ENCODE data around the gene NEMP1. TPM values are rescaled to one million over a fixed set of nuclear protein-coding genes. Genes with fewer than 3 reads are reported as not detected.

NEMP1 gene
- total RNA-seq, 1 donor from 2014 or later = 19.7 TPM

DNA sequence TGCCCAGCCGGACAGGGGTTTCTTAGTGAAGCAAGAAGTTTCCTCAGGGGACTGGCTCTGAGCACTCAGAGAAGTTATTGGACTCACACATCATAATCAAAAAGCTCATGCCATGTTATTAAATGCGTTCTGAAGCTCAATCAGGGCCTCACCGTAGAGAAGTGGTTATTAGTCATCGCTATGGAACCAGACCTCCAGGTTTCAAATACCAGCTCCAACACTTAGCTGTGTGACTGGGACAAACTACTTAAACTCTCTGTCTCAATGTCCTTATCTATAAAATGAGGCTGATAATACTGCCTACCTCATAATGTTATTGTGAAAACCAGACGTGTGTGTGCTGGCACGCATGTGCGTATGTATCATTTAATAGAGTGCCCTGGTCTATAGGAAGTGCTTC lies 25.3 kb upstream of the NEMP1 start:
- DNase-seq (ENCODE audit: low spot score in 2 of 2, unreplicated experiment in 2 of 2) = no peak
- no peak overlapping the region for H3K27ac Mint-ChIP-seq
- TF ChIP-seq, protein P1, sequence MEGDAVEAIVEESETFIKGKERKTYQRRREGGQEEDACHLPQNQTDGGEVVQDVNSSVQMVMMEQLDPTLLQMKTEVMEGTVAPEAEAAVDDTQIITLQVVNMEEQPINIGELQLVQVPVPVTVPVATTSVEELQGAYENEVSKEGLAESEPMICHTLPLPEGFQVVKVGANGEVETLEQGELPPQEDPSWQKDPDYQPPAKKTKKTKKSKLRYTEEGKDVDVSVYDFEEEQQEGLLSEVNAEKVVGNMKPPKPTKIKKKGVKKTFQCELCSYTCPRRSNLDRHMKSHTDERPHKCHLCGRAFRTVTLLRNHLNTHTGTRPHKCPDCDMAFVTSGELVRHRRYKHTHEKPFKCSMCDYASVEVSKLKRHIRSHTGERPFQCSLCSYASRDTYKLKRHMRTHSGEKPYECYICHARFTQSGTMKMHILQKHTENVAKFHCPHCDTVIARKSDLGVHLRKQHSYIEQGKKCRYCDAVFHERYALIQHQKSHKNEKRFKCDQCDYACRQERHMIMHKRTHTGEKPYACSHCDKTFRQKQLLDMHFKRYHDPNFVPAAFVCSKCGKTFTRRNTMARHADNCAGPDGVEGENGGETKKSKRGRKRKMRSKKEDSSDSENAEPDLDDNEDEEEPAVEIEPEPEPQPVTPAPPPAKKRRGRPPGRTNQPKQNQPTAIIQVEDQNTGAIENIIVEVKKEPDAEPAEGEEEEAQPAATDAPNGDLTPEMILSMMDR (IDR thresholded peaks at IDR 0.05; ENCODE audit: unreplicated experiment) = no peak
- peaks cover 40% of the 10 kb centered on the region for H3K36me3 Mint-ChIP-seq
- no peaks in the 10 kb centered on the region for H3K9me3 Mint-ChIP-seq
- H3K4me1 Mint-ChIP-seq = peaks cover 12% of the 10 kb centered on the region
- H3K27me3 Mint-ChIP-seq (ENCODE audit: low read depth) = no peaks in the 10 kb centered on the region
- H3K4me3 Mint-ChIP-seq = no peak overlapping the region

DNA sequence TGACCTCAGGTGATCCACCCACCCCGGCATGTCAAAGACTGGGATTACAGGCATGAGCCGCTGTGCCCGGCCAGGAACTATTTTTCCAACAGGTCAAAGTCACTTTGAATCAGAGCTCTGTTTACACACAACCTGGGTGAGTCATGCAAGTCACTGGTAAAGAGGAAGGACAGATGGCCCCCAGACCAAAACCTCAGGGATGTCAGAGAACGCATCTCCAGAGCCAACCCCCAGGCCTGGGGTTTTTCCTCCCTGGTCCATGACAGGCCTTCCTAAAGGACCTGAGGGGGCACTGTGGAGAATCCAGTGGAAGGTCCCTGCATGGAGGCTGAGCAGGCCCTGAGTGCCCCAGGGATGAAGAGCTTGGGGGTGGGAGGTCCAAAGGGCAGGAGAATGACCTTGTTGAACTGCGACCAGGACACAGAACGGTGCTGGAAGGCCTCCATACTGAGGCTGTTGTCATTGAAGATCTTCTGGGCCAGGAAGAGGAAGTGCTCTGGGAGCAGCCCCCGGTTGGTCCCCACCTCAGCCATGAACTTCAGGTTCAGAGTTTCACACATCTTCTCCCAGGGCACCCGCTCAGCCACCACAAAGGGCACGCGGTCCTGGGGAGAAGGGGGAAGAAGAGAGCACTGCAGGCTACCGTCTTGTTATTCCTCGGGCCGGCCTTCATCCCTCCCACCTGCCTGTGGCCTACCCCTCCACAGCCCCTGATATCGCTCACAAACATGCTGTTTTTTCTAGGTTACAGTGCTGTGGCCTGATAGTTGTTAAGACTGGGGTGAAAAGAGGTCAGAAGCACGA lies 23.5 kb upstream of the NEMP1 start:
- H3K4me1 Mint-ChIP-seq = no peaks in the 10 kb centered on the region
- H3K4me3 Mint-ChIP-seq = no peak overlapping the region

DNA sequence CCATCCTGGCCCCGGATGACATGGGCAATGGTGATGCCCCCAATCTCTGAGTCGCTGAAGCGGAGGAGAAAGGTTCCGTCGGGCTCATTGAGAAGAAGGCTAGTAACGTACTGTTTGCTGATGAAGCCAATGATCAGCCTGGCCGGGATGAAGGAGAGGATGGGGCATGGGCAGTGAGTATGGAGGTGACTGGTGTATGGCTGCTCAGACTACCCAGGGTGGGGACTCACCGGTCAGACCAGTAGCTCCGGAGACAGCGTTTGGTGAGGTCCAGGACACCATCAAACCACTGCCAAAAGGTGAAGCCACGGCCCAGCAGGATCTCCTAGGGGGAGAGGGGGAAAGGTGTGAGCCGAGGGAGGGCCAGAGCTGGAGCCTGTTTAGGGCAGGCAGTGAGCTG lies 21.2 kb upstream of the NEMP1 start:
- H3K27ac Mint-ChIP-seq = no peak overlapping the region
- TF ChIP-seq, protein P1 (IDR thresholded peaks at IDR 0.05; ENCODE audit: unreplicated experiment) = no peak
- H3K9me3 Mint-ChIP-seq = no peaks in the 10 kb centered on the region
- DNase-seq (ENCODE audit: low spot score in 2 of 2, unreplicated experiment in 2 of 2) = no peak
- H3K36me3 Mint-ChIP-seq = peaks cover 31% of the 10 kb centered on the region
- H3K4me1 Mint-ChIP-seq = peaks cover 17% of the 10 kb centered on the region
- H3K4me3 Mint-ChIP-seq = no peak overlapping the region
- no peaks in the 10 kb centered on the region for H3K27me3 Mint-ChIP-seq (ENCODE audit: low read depth)

More for the DNA sequence above, 23.5 kb upstream of the NEMP1 start:
- H3K9me3 Mint-ChIP-seq = no peaks in the 10 kb centered on the region
- TF ChIP-seq, protein P1 (IDR thresholded peaks at IDR 0.05; ENCODE audit: unreplicated experiment) = no peak
- no peak for DNase-seq (ENCODE audit: low spot score in 2 of 2, unreplicated experiment in 2 of 2)
- H3K36me3 Mint-ChIP-seq = peaks cover 41% of the 10 kb centered on the region
- no peaks in the 10 kb centered on the region for H3K27me3 Mint-ChIP-seq (ENCODE audit: low read depth)
- no peak overlapping the region for H3K27ac Mint-ChIP-seq

DNA sequence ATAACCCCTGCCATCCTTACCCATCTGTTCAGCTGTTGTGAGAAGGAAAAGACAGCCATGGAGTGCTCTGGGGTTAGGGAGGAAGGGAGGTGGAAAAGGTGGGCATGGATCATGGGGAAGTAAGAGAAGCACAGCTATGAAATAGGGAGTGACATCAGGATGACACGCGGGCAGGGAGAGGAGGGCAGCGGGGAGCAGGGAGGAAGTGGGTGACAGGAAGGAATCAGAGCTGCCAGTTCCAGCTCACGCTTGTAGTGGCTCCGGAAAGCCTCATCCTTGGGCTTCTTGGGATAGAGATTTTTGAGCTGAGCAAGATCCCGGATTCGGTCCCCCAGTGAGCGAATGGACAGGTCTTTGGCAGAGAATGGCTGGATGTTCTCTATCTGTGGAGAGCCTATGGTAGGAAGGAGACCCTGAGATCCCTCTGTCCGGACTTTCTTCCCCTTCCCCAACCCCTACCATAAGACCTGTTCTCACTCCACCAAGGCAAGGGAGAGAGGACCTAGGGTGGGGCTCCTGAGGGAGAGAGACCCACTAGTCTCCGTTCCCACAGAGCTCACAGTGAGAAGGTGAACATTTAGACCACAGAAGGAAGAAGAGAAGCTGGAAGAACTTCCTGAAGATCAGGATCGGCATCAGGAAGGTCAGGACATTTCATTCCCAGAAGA lies 20.6 kb upstream of the NEMP1 start:
- TF ChIP-seq, protein P1 (IDR thresholded peaks at IDR 0.05; ENCODE audit: unreplicated experiment) = no peak
- no peak for DNase-seq (ENCODE audit: low spot score in 2 of 2, unreplicated experiment in 2 of 2)
- H3K27ac Mint-ChIP-seq = no peak overlapping the region
- no peak overlapping the region for H3K4me3 Mint-ChIP-seq
- H3K27me3 Mint-ChIP-seq (ENCODE audit: low read depth) = no peaks in the 10 kb centered on the region
- peaks cover 27% of the 10 kb centered on the region for H3K36me3 Mint-ChIP-seq
- peaks cover 23% of the 10 kb centered on the region for H3K4me1 Mint-ChIP-seq
- H3K9me3 Mint-ChIP-seq = no peaks in the 10 kb centered on the region

DNA sequence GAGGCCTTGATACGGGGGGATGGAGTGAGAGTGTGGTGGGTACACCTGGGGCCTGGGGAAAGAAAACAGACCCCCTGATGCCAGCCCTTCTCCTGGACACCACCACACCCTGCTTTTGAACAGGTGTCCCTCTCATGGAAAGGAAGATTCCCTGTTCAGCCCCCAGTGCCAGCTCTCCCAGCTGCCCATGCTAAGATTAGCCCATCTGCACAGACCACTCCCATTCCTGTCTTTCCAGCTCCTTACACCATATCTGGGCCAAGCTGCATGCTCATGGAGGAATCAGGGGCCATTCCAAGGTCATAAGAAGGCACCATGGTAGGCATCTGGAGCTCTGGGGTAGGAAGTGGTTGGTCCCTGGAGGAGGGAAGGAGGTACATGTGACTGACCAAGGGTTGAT lies 20.0 kb upstream of the NEMP1 start:
- Mint-ChIP-seq H3K27me3 (ENCODE audit: low read depth) (no peaks in the 10 kb centered on the region), H3K4me1 (peaks cover 28% of the 10 kb centered on the region), H3K27ac (no peak overlapping the region), H3K9me3 (no peaks in the 10 kb centered on the region), H3K4me3 (no peak overlapping the region), H3K36me3 (peaks cover 22% of the 10 kb centered on the region)
- DNase-seq (ENCODE audit: low spot score in 2 of 2, unreplicated experiment in 2 of 2) = no peak
- TF ChIP-seq, protein P1 (IDR thresholded peaks at IDR 0.05; ENCODE audit: unreplicated experiment) = no peak

All from mesothelial cell of epicardium (in vitro differentiated cells).